H1 (cell line): ENCODE data around the gene ATP2B1. TPM values are rescaled to one million over a fixed set of nuclear protein-coding genes. Genes with fewer than 3 reads are reported as not detected.

Experiments
- CTCF ChIA-PET: fragments of 300-600 bp; sonication (Branson Sonifier 250); formaldehyde crosslinking; loops from one replicate; lab custom pipeline; 2021; ENCODE audit not compliant: partially characterized antibody; lab: Charles Lee
- POLR2A ChIA-PET: fragments of 300-600 bp; sonication (Branson Sonifier 250); formaldehyde crosslinking; loops from one replicate; lab custom pipeline; 2021; ENCODE audit warnings: inconsistent platforms; ENCODE audit not compliant: partially characterized antibody; lab: Charles Lee
- DNase-seq, 2 experiments: peaks; one replicate each; pipeline versions ENCODE4 v3.0.0 to v3.0.0-alpha.2; 2010 to 2022; ENCODE audit warnings: low spot score in 2 of 2, low read depth in 1 of 2, mixed read lengths in 1 of 2
- FAIRE-seq: peaks from 2 replicates; lab custom pipeline; 2011; peaks lifted over from hg19 to GRCh38; lab: Jason Lieb, UNC
- H2AFZ ChIP-seq: 2 replicates; pipeline ENCODE4 v1.8.1; 2012; ENCODE audit warnings: low read length, inconsistent platforms
- H2AK5ac ChIP-seq: 2 replicates; pipeline ENCODE4 v1.6.1; 2013; ENCODE audit warnings: low read depth, low read length
- H2BK120ac ChIP-seq: replicated peaks from 2 replicates; pipeline ENCODE3; 2013; ENCODE audit warnings: low read depth, low read length, inconsistent platforms
- H2BK12ac ChIP-seq: 2 replicates; pipeline ENCODE4 v1.6.1; 2013; ENCODE audit warnings: low read depth, low read length
- H2BK15ac ChIP-seq: 2 replicates; pipeline ENCODE4 v1.6.1; 2013; ENCODE audit warnings: low read length
- H2BK20ac ChIP-seq: 2 replicates; pipeline ENCODE4 v1.6.1; 2013; ENCODE audit warnings: low read length
- H2BK5ac ChIP-seq: 2 replicates; pipeline ENCODE4 v1.6.1; 2013; ENCODE audit warnings: low read depth, low read length
- H3K14ac ChIP-seq: 2 replicates; pipeline ENCODE4 v1.6.1; 2013; ENCODE audit warnings: inconsistent platforms; ENCODE audit not compliant: insufficient read length
- H3K18ac ChIP-seq: 2 replicates; pipeline ENCODE4 v1.6.1; 2013; ENCODE audit warnings: low read length; ENCODE audit errors: extremely low read depth
- H3K23ac ChIP-seq: 2 replicates; pipeline ENCODE4 v1.6.1; 2013; ENCODE audit warnings: inconsistent platforms; ENCODE audit not compliant: insufficient read length
- H3K23me2 ChIP-seq: 2 replicates; pipeline ENCODE4 v1.6.1; 2013; ENCODE audit warnings: low read depth, low read length
- H3K27ac ChIP-seq: 2 replicates; pipeline ENCODE4 v1.6.1; 2011; ENCODE audit warnings: low read depth, low read length, inconsistent platforms
- H3K27me3 ChIP-seq, 4 experiments: replicated peaks in 1 of 4; 1 replicate in 1 of 4; 2 replicates in 3 of 4; pipeline versions ENCODE4 v1.6.1 to v1.8.1; 2011 to 2013; ENCODE audit warnings: low read length in 3 of 4, mild to moderate bottlenecking in 3 of 4, inconsistent platforms in 2 of 4, mixed read lengths in 2 of 4, moderate library complexity in 1 of 4; ENCODE audit not compliant: control insufficient read depth in 3 of 4, insufficient read depth in 3 of 4; ENCODE audit errors: extremely low read depth in 1 of 4
- H3K36me3 ChIP-seq, 4 experiments: 2 replicates each; pipeline versions ENCODE4 v1.6.1 to v1.8.1; 2011 to 2013; ENCODE audit warnings: mild to moderate bottlenecking in 4 of 4, low read length in 3 of 4, moderate library complexity in 2 of 4, control low read depth in 1 of 4, inconsistent platforms in 1 of 4; ENCODE audit not compliant: insufficient read depth in 4 of 4, control insufficient read depth in 2 of 4
- H3K4ac ChIP-seq: replicated peaks from 2 replicates; pipeline ENCODE3; 2013; ENCODE audit warnings: low read length, low read depth, mixed read lengths, inconsistent platforms; ENCODE audit not compliant: insufficient read length
- H3K4me1 ChIP-seq, 4 experiments: replicated peaks in 1 of 4; 1 replicate in 1 of 4; 2 replicates in 3 of 4; pipeline versions ENCODE4 v1.6.1 to v1.8.1; 2011 to 2013; ENCODE audit warnings: low read length in 3 of 4, inconsistent platforms in 2 of 4, mixed read lengths in 1 of 4; ENCODE audit not compliant: insufficient read depth in 4 of 4, control insufficient read depth in 3 of 4
- H3K4me2 ChIP-seq, 2 experiments: 2 replicates each; pipeline versions ENCODE4 v1.6.1 to v1.8.1; 2011 to 2013; ENCODE audit warnings: low read depth in 2 of 2, low read length in 2 of 2, control low read depth in 1 of 2, inconsistent platforms in 1 of 2, mild to moderate bottlenecking in 1 of 2; ENCODE audit not compliant: insufficient read depth in 1 of 2
- H3K4me3 ChIP-seq, 4 experiments: fragments of 200-600, 300-600 bp in 1 of 4; sonication (generic), shearing (Covaris generic), sonication (Bioruptor Twin) in 1 of 4; 2 replicates each; pipeline versions ENCODE4 v1.5.1 to v1.8.1; 2011 to 2016; ENCODE audit warnings: low read length in 4 of 4, low read depth in 3 of 4, control low read depth in 2 of 4, inconsistent platforms in 2 of 4, mild to moderate bottlenecking in 2 of 4, mixed read lengths in 1 of 4, moderate library complexity in 1 of 4; ENCODE audit not compliant: insufficient read depth in 2 of 4; ENCODE audit errors: extremely low read depth in 1 of 4
- H3K56ac ChIP-seq: replicated peaks from 2 replicates; pipeline ENCODE3; 2013; ENCODE audit warnings: low read depth, mild to moderate bottlenecking, mixed read lengths, low read length, inconsistent platforms; ENCODE audit not compliant: insufficient read length
- H3K79me1 ChIP-seq: 2 replicates; pipeline ENCODE4 v1.6.1; 2013; ENCODE audit warnings: low read depth, low read length, control low read depth
- H3K79me2 ChIP-seq, 2 experiments: 2 replicates each; pipeline versions ENCODE4 v1.6.1 to v1.8.1; 2012 to 2013; ENCODE audit warnings: low read length in 2 of 2, mild to moderate bottlenecking in 2 of 2, inconsistent platforms in 1 of 2; ENCODE audit not compliant: insufficient read depth in 2 of 2, control insufficient read depth in 1 of 2
- H3K9ac ChIP-seq, 4 experiments: replicated peaks in 1 of 4; 1 replicate in 1 of 4; 2 replicates in 3 of 4; pipeline versions ENCODE4 v1.6.1 to v1.8.1; 2011 to 2013; ENCODE audit warnings: low read depth in 3 of 4, low read length in 3 of 4, control low read depth in 2 of 4, mild to moderate bottlenecking in 2 of 4, moderate library complexity in 2 of 4, inconsistent platforms in 1 of 4; ENCODE audit errors: extremely low read depth in 1 of 4
- H3K9me3 ChIP-seq, 2 experiments: 2 replicates each; pipeline versions ENCODE4 v1.6.1 to v1.8.1; 2012 to 2013; ENCODE audit warnings: mild to moderate bottlenecking in 2 of 2, moderate library complexity in 2 of 2, control low read depth in 1 of 2, inconsistent platforms in 1 of 2, low read depth in 1 of 2, low read length in 1 of 2, mixed read lengths in 1 of 2; ENCODE audit not compliant: insufficient read depth in 2 of 2
- H4K20me1 ChIP-seq, 2 experiments: replicated peaks in 1 of 2; 2 replicates each; pipeline versions ENCODE3 to v1.8.1; 2011 to 2013; ENCODE audit warnings: inconsistent platforms in 2 of 2, low read length in 2 of 2, mild to moderate bottlenecking in 1 of 2; ENCODE audit not compliant: insufficient read depth in 2 of 2, control insufficient read depth in 1 of 2
- H4K5ac ChIP-seq: 2 replicates; pipeline ENCODE4 v1.6.1; 2013; ENCODE audit warnings: low read length, low read depth, mixed read lengths, inconsistent platforms; ENCODE audit not compliant: insufficient read length
- H4K8ac ChIP-seq: 2 replicates; pipeline ENCODE4 v1.8.0; 2013; ENCODE audit warnings: mild to moderate bottlenecking, moderate library complexity, low read length, inconsistent platforms; ENCODE audit not compliant: insufficient read depth; ENCODE audit errors: extremely low read depth
- H4K91ac ChIP-seq: replicated peaks from 2 replicates; pipeline ENCODE3; 2013; ENCODE audit warnings: low read length, mixed read lengths, inconsistent platforms; ENCODE audit not compliant: insufficient read length
- ATF3 ChIP-seq: IDR thresholded peaks from 2 replicates; pipeline ENCODE4 v1.6.1; 2011; ENCODE audit warnings: low read depth, mild to moderate bottlenecking, low read length; ENCODE audit not compliant: insufficient read depth
- BRCA1 ChIP-seq: IDR thresholded peaks from 2 replicates; pipeline ENCODE4 v1.6.1; 2012; ENCODE audit warnings: low read depth, low read length, improper control_type of control experiment
- CTBP2 ChIP-seq: IDR thresholded peaks from 2 replicates; pipeline ENCODE4 v1.7.0; 2011; ENCODE audit warnings: borderline replicate concordance, mild to moderate bottlenecking, moderate library complexity, mixed read lengths, low read length; ENCODE audit not compliant: insufficient read depth, insufficient read length
- EP300 ChIP-seq, 2 experiments: IDR thresholded peaks; 1 replicate in 1 of 2; 2 replicates in 1 of 2; pipeline ENCODE4 v1.6.1; 2011 to 2012; ENCODE audit warnings: low read depth in 2 of 2, low read length in 2 of 2, mild to moderate bottlenecking in 2 of 2, borderline replicate concordance in 1 of 2, inconsistent platforms in 1 of 2, moderate library complexity in 1 of 2
- HDAC6 ChIP-seq: IDR thresholded peaks from one replicate; pipeline ENCODE4 v1.7.1; 2012; ENCODE audit warnings: low read depth, mild to moderate bottlenecking, inconsistent platforms, low read length, moderate library complexity
- KDM1A ChIP-seq: fragments of 200-600, 300-600 bp; sonication (generic); IDR thresholded peaks from 2 replicates; pipeline ENCODE4 v1.7.1; 2016; ENCODE audit warnings: mild to moderate bottlenecking, low read length, borderline replicate concordance
- POLR2AphosphoS5 ChIP-seq: IDR thresholded peaks from 2 replicates; pipeline ENCODE4 v1.6.1; 2011; ENCODE audit warnings: low read depth, low read length
- SP1 ChIP-seq: IDR thresholded peaks from 2 replicates; pipeline ENCODE4 v1.6.1; 2011; ENCODE audit warnings: low read depth, low read length
- TBP ChIP-seq: IDR thresholded peaks from 2 replicates; pipeline ENCODE4 v1.6.1; 2011; ENCODE audit warnings: low read depth, low read length, improper control_type of control experiment
- YY1 ChIP-seq: IDR thresholded peaks from 2 replicates; pipeline ENCODE4 v1.6.1; 2011; ENCODE audit warnings: low read depth, mild to moderate bottlenecking, low read length
- WGBS, 2 experiments: shearing (Covaris generic) in 1 of 2; methylation state at CpG; one replicate each; pipeline versions ENCODE4 v1.1.6 to v1.1.7; 2013 to 2015; ENCODE audit warnings: low lambda C conversion rate in 2 of 2, mixed read lengths in 2 of 2, inconsistent platforms in 1 of 2, low coverage in 1 of 2, missing lambda C conversion rate in 1 of 2; ENCODE audit not compliant: insufficient replicate concordance in 2 of 2, insufficient coverage in 1 of 2, insufficient read length in 1 of 2; ENCODE audit errors: extremely low coverage in 1 of 2, missing lambda C conversion rate in 1 of 2; 5-methylcytosine and 5-hydroxymethylcytosine counted together
- polyA plus RNA-seq, 7 experiments: library from polyadenylated mRNA; depleted of rRNA in 3 of 7; stranded (reverse) in 5 of 7; unstranded in 2 of 7; fragments of >200 nt in 5 of 7; fragments of 200-250 nt in 2 of 7; gene quantifications; 1 replicate in 5 of 7; 2 replicates in 1 of 7; 4 replicates in 1 of 7; pipeline versions ENCODE4 v1.2.1 to v1.2.3, GENCODE V29; 2011 to 2013; ENCODE audit warnings: missing spikeins in 2 of 7, mixed read lengths in 2 of 7
- total RNA-seq: library from RNA; stranded (reverse); fragmentation: NEBNext Ultra II Directional; extraction: Animal tissue kit (Norgen Biotek cat#: 25700); gene quantifications from 2 replicates; pipeline ENCODE4 v1.2.1, GENCODE V29; 2021

ATP2B1 gene
- total and polyA plus RNA-seq, 2 of the 8 experiments (the other 6 are each of a cell fraction or from before 2014, with no cell fraction given): 4.3 to 32.0 TPM

GRCh38 chr12:89542912-89543592 is 165.6 kb downstream of the ATP2B1 start:
- H3K79me2 ChIP-seq: no peaks in the 10 kb centered on the region
- H4K5ac ChIP-seq: no peak overlapping the region
- no peaks in the 10 kb centered on the region for H3K27me3 ChIP-seq
- ChIA-PET CTCF (interaction anchor here (0.6 to 2.8 kb wide), 33 partner anchors 9 to 1404 kb away, joined by 3 to 12 read pairs (median 3); no protein-coding TSS in a partner anchor), POLR2A (no interaction called here)
- H3K4me1 ChIP-seq: no peaks in the 10 kb centered on the region; a peak in 1 of 7 replicates
- no peak overlapping the region for H4K91ac ChIP-seq
- H2BK5ac ChIP-seq: no peak overlapping the region
- no peak overlapping the region for H3K14ac ChIP-seq
- WGBS, 2 experiments: 28% methylated on average over 6 of the region's 6 CpGs; no CpG with 5 or more reads in 1 of the 2 experiments
- H3K4me3 ChIP-seq: no peak overlapping the region
- no peak overlapping the region for H4K8ac ChIP-seq
- no peak overlapping the region for H3K56ac ChIP-seq
- no peaks in the 10 kb centered on the region for H3K9me3 ChIP-seq
- H2BK120ac ChIP-seq: no peak overlapping the region
- no peak overlapping the region for H2BK15ac ChIP-seq
- no peak overlapping the region for H3K9ac ChIP-seq
- no peak overlapping the region for H3K27ac ChIP-seq
- H2AK5ac ChIP-seq: no peak overlapping the region
- peak; percentile 53 to 79 for DNase-seq
- no peaks in the 10 kb centered on the region for H3K79me1 ChIP-seq
- H3K4me2 ChIP-seq: no peak overlapping the region
- H3K36me3 ChIP-seq: no peaks in the 10 kb centered on the region
- H3K18ac ChIP-seq: no peak overlapping the region
- no peaks in the 10 kb centered on the region for H4K20me1 ChIP-seq
- FAIRE-seq: peak; percentile 78
- H2AFZ ChIP-seq: no peak overlapping the region
- H2BK12ac ChIP-seq: no peak overlapping the region
- H3K23me2 ChIP-seq: no peaks in the 10 kb centered on the region
- no peak overlapping the region for H2BK20ac ChIP-seq
- no peak overlapping the region for H3K23ac ChIP-seq
- no peak overlapping the region for H3K4ac ChIP-seq
- TF ChIP-seq HDAC6 (no peak), BRCA1 (no peak), KDM1A (no peak), POLR2AphosphoS5 (no peak), YY1 (0 out of 2 replicates have a peak, but pooled peaks have one; percentile 27), TBP (no peak), EP300 (IDR thresholded peaks at IDR 0.05; ENCODE audit: borderline replicate concordance in 1 of 2, low read depth in 2 of 2, low read length in 2 of 2) (no peak), SP1 (0 out of 2 replicates have a peak, but pooled peaks have one; percentile 26), CTBP2 (no peak), ATF3 (no peak)
